ENCODE data around the gene RASSF5. TPM values are rescaled to one million over a fixed set of nuclear protein-coding genes. Genes with fewer than 3 reads are reported as not detected.

The RASSF5 gene
- total RNA-seq, 1 donor from 2014 or later, result 116 TPM

GRCh38 chr1:206568779-206569352, 61.5 kb downstream of the RASSF5 start:
- intact Hi-C loops (cut with micrococcal nuclease), result no loop called here

GRCh38 chr1:206569556-206569955, 62.2 kb downstream of the RASSF5 start:
- DNase-seq, result no peak
- TF ChIP-seq CTCF (IDR thresholded peaks at IDR 0.05), result no peak
- Mint-ChIP-seq H3K36me3 (ENCODE audit: low read depth) (peaks cover 91% of the 10 kb centered on the region), H3K9me3 (no peaks in the 10 kb centered on the region), H3K4me1 (peaks cover 96% of the 10 kb centered on the region), H3K4me3 (no peak overlapping the region), H3K27ac (peak overlapping the region; percentile 69), H3K27me3 (no peaks in the 10 kb centered on the region)
- peak; percentile 28 for ATAC-seq (ENCODE audit: low read depth)
- CTCF ChIA-PET, result interaction anchor here (1.1 kb wide), 1 partner anchor 11 kb away, joined by 4 read pairs; no protein-coding TSS in a partner anchor
- intact Hi-C loops (cut with micrococcal nuclease), result no loop called here
- POLR2A ChIA-PET, result interaction anchor here (0.7 to 1.0 kb wide), 3 partner anchors 9 to 1374 kb away, joined by 3 to 5 read pairs (median 3); no protein-coding TSS in a partner anchor

More at GRCh38 chr1:206568779-206569352, 61.5 kb downstream of the RASSF5 start:
- Mint-ChIP-seq H3K9me3 (no peaks in the 10 kb centered on the region), H3K36me3 (ENCODE audit: low read depth) (peaks cover 92% of the 10 kb centered on the region), H3K27me3 (no peaks in the 10 kb centered on the region), H3K27ac (peak overlapping the region; percentile 69), H3K4me3 (no peak overlapping the region), H3K4me1 (peaks cover 97% of the 10 kb centered on the region)
- POLR2A ChIA-PET, result interaction anchor here (3.0 kb wide), 1 partner anchor 12 kb away, joined by 15 read pairs; no protein-coding TSS in a partner anchor
- CTCF ChIA-PET, result interaction anchor here (1.0 to 1.1 kb wide), 2 partner anchors 13 to 24 kb away, joined by 3 to 4 read pairs; no protein-coding TSS in a partner anchor
- ATAC-seq (ENCODE audit: low read depth), result no peak
- no peak for DNase-seq
- TF ChIP-seq CTCF (IDR thresholded peaks at IDR 0.05), result no peak

- ATAC-seq (ENCODE audit: low read depth) (no peak), DNase-seq (no peak)
- Mint-ChIP-seq H3K27me3 (no peaks in the 10 kb centered on the region), H3K27ac (peak overlapping the region; percentile 30), H3K4me1 (peaks cover 96% of the 10 kb centered on the region), H3K36me3 (ENCODE audit: low read depth) (peaks cover 85% of the 10 kb centered on the region), H3K4me3 (no peak overlapping the region), H3K9me3 (no peaks in the 10 kb centered on the region)
- intact Hi-C loops (cut with micrococcal nuclease), result loop anchor here (1.0 kb wide), 1 partner anchor 11 kb away; no protein-coding TSS in a partner anchor
- ChIA-PET CTCF (interaction anchor here (1.1 kb wide), 1 partner anchor 10 kb away, joined by 4 read pairs; no protein-coding TSS in a partner anchor), POLR2A (interaction anchor here (0.6 to 1.0 kb wide), 2 partner anchors 8 to 70 kb away, joined by 3 to 4 read pairs; no protein-coding TSS in a partner anchor)
- no peak for TF ChIP-seq CTCF (IDR thresholded peaks at IDR 0.05)
These were observed 63.2 kb downstream of the RASSF5 start for GRCh38 chr1:206570529-206570928.

GRCh38 chr1:206572835-206573234, 65.5 kb downstream of the RASSF5 start:
- peaks cover 73% of the 10 kb centered on the region for H3K36me3 Mint-ChIP-seq (ENCODE audit: low read depth)
- no peak for DNase-seq
- no peaks in the 10 kb centered on the region for H3K9me3 Mint-ChIP-seq
- ATAC-seq (ENCODE audit: low read depth), result no peak
- H3K27ac Mint-ChIP-seq, result peak overlapping the region; percentile 25
- no peaks in the 10 kb centered on the region for H3K27me3 Mint-ChIP-seq
- POLR2A ChIA-PET, result interaction anchor here (9.8 kb wide), 1 partner anchor 13 kb away, joined by 343 read pairs; no protein-coding TSS in a partner anchor
- peaks cover 96% of the 10 kb centered on the region for H3K4me1 Mint-ChIP-seq
- CTCF ChIA-PET, result interaction anchor here (1.0 kb wide), 1 partner anchor 10 kb away, joined by 3 read pairs; no protein-coding TSS in a partner anchor
- TF ChIP-seq CTCF (IDR thresholded peaks at IDR 0.05), result no peak
- intact Hi-C loops (cut with micrococcal nuclease), result loop anchor here (1.0 kb wide), 1 partner anchor 9 kb away; no protein-coding TSS in a partner anchor
- H3K4me3 Mint-ChIP-seq, result no peak overlapping the region

GRCh38 chr1:206573319-206573718, 66.0 kb downstream of the RASSF5 start:
- ATAC-seq (ENCODE audit: low read depth) (no peak), DNase-seq (no peak)
- H3K27ac Mint-ChIP-seq, result peak overlapping the region; percentile 96
- no peaks in the 10 kb centered on the region for H3K27me3 Mint-ChIP-seq
- ChIA-PET POLR2A (interaction anchor here (9.8 kb wide), 1 partner anchor 14 kb away, joined by 343 read pairs; no protein-coding TSS in a partner anchor), CTCF (interaction anchor here (1.0 kb wide), 1 partner anchor 10 kb away, joined by 3 read pairs; no protein-coding TSS in a partner anchor)
- H3K9me3 Mint-ChIP-seq, result no peaks in the 10 kb centered on the region
- peaks cover 96% of the 10 kb centered on the region for H3K4me1 Mint-ChIP-seq
- peaks cover 71% of the 10 kb centered on the region for H3K36me3 Mint-ChIP-seq (ENCODE audit: low read depth)
- no peak for TF ChIP-seq CTCF (IDR thresholded peaks at IDR 0.05)
- no peak overlapping the region for H3K4me3 Mint-ChIP-seq
- intact Hi-C loops (cut with micrococcal nuclease), result no loop called here

All from activated B cell treated with CpG ODN at 0.5 μM for 24 hours (primary cell).